Umbilical cord (tissue), 2 donors: ENCODE results near the gene OCSTAMP. TPM values are rescaled to one million over a fixed set of nuclear protein-coding genes. Genes with fewer than 3 reads are reported as not detected.

Experiments
- DNase-seq: peaks from one replicate; pipeline ENCODE4 v3.0.0-alpha.2; 2015; ENCODE audit warnings: low spot score
- total RNA-seq: library from RNA; depleted of rRNA; stranded (reverse); fragments of >200 nt; gene quantifications from one replicate; pipeline ENCODE4 v1.2.3, GENCODE V29; 2014; ENCODE audit warnings: low replicate concordance; ENCODE audit not compliant: insufficient read depth

OCSTAMP gene
- total RNA-seq, 1 donor from 2014 or later, result 0.24 TPM

- no peak for DNase-seq
Observed at GRCh38 chr20:46573788-46574584, 23.5 kb upstream of the OCSTAMP start.

- DNase-seq, result no peak
Observed at GRCh38 chr20:46573234-46573633, 22.8 kb upstream of the OCSTAMP start.

GRCh38 chr20:46572790-46573189, 22.3 kb upstream of the OCSTAMP start:
- DNase-seq, result no peak

GRCh38 chr20:46572153-46572552, 21.7 kb upstream of the OCSTAMP start:
- peak; percentile 44 for DNase-seq

- no peak for DNase-seq
Observed at GRCh38 chr20:46571418-46571817, 21.0 kb upstream of the OCSTAMP start.

GRCh38 chr20:46570956-46571355, 20.5 kb upstream of the OCSTAMP start:
- no peak for DNase-seq

GRCh38 chr20:46569961-46570360, 19.5 kb upstream of the OCSTAMP start:
- DNase-seq, result no peak

GRCh38 chr20:46568570-46569129, 18.2 kb upstream of the OCSTAMP start:
- peak; percentile 83 for DNase-seq

GRCh38 chr20:46566125-46566524, 15.7 kb upstream of the OCSTAMP start:
- DNase-seq, result no peak

- no peak for DNase-seq
Observed at GRCh38 chr20:46564241-46564957, 13.9 kb upstream of the OCSTAMP start.

GRCh38 chr20:46563860-46564221, 13.4 kb upstream of the OCSTAMP start:
- peak; percentile 56 for DNase-seq

GRCh38 chr20:46563170-46563859, 12.9 kb upstream of the OCSTAMP start:
- no peak for DNase-seq

- peak; percentile 91 for DNase-seq
Observed at GRCh38 chr20:46562373-46563169, 12.1 kb upstream of the OCSTAMP start.

GRCh38 chr20:46562009-46562372, 11.5 kb upstream of the OCSTAMP start:
- no peak for DNase-seq

- DNase-seq, result no peak
Observed at GRCh38 chr20:46559685-46560440, 9.4 kb upstream of the OCSTAMP start.

GRCh38 chr20:46559001-46559400, 8.5 kb upstream of the OCSTAMP start:
- DNase-seq, result no peak

GRCh38 chr20:46558511-46558959, 8.1 kb upstream of the OCSTAMP start:
- DNase-seq, result peak; percentile 47

- DNase-seq, result no peak
Observed at GRCh38 chr20:46557231-46557956, 6.9 kb upstream of the OCSTAMP start.

GRCh38 chr20:46555370-46555956, 5.0 kb upstream of the OCSTAMP start:
- no peak for DNase-seq
